ENCODE measurements around the gene ZC3H7A.
"Not testable (repeated sequence)": the region's sequence is repeated elsewhere in the genome, so short reads cannot be mapped to it uniquely, and the experiment has no call there.

ZC3H7A gene

GRCh38 chr16:11801481-11802021, 4.5 kb upstream of the ZC3H7A start:
- DNase-seq (ENCODE audit: low read depth in 2 of 2) = no peak

GRCh38 chr16:11800382-11800718, 3.3 kb upstream of the ZC3H7A start:
- no peak for DNase-seq (ENCODE audit: low read depth in 2 of 2)

- no peak for DNase-seq (ENCODE audit: low read depth in 2 of 2)
Measured at GRCh38 chr16:11799509-11800381, 2.7 kb upstream of the ZC3H7A start.

DNA sequence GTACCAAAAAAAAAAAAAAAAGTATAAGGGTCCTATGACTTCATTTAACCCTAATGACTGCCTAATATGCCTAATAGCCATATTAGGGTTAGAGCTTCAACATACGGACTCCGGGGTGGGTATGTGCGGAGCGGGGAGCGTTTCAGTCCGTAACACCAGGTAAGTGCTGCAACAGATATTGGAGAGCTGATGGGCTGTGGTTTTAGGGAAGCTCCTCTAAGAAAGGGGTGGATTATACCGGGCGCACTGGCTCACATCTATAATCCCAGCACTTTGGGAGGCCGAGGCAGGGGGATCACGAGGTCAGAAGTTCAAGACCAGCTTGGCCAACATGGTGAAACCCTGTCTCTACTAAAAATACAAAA, 1.9 kb upstream of the ZC3H7A start:
- DNase-seq (ENCODE audit: low read depth in 2 of 2) = no peak

DNA sequence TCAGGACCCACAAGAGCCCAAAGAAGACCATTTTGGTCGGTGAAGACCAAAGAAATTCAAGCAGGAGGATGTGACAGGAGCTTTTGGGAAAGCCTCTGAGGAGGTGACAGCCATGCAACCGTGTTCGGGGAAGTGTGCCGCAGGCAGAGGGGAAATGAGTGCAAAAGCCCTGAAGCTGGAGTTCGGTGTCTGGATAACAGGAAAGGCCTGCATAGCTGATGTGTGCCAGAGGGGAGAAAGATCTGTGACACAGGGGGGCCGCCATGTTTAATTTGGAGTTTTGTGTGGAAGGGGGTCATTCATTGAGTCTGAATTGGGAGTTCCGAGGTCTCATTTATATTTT, 870 bp upstream of the ZC3H7A start:
- DNase-seq (ENCODE audit: low read depth in 2 of 2) = no peak

- no peak for DNase-seq (ENCODE audit: low read depth in 2 of 2)
Measured at GRCh38 chr16:11796227-11797165, 562 bp downstream of the ZC3H7A start.

DNA sequence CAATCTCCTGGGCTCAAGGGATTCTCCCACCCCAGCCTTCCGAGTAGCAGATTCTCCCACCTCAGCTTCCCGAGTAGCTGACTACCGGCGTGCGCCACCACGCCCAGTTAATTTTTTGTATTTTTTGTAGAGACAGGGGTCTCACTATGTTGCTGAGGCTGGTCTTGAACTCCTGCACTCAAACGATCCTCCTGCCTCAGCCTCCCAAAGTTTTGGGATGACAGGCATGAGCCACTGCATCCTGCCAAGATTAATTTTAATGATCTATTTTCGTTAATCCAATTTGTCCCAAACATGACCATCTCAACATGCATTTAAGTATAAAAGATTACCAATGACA, 1.2 kb downstream of the ZC3H7A start:
- DNase-seq (ENCODE audit: low read depth in 2 of 2) = no peak

DNA sequence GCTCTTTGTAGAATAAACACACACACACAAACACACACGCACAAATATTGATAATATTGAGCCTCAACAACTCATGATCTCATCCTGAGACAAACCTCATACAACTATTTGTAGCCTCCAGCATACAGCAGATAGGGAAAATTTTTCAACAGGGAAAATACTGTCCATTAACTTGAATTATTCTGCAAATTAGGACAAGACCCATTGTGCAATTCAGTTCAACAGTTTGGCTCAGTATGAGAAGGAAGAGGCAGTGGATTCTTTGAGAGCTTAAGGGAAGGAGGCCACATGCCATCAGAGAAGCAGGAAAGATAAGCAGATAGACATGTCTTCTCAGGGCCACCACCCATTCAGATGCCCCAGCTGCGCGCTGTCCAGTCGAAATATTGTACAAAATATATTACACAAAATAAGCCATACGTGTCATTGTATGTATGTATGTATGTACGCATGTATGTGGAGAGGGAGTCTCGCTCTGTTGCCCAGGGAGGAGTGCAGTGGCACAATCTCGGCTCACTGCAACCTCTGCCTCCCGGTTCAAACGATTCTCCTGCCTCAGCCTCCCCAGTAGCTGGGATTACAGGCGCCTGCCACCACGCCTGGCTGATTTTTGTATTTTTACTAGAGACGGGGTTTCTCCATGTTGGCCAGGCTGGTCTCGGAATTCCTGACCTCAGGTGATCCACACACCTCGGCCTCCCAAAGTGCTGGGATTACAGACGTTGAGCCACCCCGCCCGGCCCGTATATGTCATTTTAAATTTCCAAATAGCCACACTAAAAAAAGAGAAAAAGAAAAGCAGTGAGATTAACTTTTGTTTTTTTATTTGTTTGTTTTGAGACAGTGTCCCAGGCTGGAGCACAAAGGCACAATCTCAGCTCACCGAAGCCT, 1.8 kb downstream of the ZC3H7A start:
- DNase-seq (ENCODE audit: low read depth in 2 of 2) = no peak

GRCh38 chr16:11794447-11794846, 2.6 kb downstream of the ZC3H7A start:
- DNase-seq (ENCODE audit: low read depth in 2 of 2) = no peak

GRCh38 chr16:11793840-11794239, 3.2 kb downstream of the ZC3H7A start:
- no peak for DNase-seq (ENCODE audit: low read depth in 2 of 2)

DNA sequence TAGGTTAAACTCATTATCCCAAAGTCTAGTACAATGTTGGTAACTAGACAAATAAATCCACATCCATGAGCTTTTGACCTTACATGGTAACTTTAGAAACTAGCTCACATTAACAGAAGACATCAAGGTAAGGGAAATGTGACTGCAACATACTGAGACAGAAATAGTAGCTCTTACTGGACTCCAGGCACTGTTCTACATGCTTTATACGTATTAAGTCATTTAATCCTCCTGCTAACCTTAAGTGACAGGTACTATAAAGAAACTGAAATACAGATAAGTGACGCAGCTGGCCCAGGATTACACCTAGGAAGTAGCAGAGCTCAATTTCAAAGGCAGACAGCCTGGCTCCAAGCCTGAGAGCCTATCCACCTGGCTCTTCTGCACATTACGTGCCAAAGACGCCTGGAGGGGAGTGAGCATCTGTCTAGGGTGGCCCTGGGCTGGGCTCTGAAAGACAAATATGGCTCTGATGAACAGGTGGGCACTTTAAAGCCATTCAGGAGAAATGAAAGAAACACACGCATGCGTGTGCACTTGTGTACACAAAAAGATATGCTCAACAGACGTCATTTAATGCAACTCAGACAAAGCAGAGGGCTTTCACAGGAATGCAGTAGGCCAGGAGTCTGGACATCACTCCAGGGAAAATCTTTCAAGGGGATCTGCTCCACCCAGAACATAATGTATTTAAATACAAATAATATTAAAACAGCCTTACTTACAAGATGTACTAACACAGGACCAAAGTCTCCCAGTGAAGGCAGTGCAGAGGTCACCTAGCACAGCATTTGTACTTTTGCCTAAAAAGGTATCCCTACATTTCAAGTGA, 4.4 kb downstream of the ZC3H7A start:
- no peak for DNase-seq (ENCODE audit: low read depth in 2 of 2)

DNA sequence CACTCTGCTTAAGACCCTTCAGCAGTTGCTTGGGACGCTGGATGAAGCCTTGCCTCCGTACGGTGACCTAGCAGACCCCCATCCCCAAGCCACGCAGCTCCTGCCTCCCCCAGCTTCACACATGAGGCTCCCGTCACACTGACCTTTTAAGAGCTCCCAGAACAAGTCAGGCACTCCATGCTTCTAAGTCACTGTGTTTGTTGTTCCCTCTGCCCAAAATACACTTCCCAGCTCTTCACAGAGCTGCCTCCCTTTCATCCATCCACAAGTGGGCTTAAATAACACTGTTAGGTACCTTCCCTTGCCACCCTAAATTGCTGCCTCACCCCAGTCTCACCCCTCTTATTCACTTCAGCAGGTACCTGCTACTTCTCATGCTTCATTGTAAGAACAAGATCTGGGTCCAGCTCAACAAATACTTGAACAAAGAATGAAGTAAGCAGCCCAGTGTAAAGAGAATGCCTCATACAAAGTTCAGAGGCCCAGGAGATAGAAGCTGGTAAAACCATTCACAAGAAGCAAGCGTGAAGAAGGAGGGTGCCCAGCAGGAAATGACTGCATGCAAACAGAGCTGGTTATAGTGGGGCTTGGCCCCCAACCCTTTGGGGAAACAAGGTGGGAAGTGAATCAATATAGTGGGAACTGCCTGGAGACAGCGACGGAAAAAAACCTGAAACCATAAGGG, 5.8 kb downstream of the ZC3H7A start:
- DNase-seq (ENCODE audit: low read depth in 2 of 2) = no peak

- no peak for DNase-seq (ENCODE audit: low read depth in 2 of 2)
Measured at GRCh38 chr16:11788914-11789313, 8.1 kb downstream of the ZC3H7A start.

GRCh38 chr16:11784980-11785599, 12.0 kb downstream of the ZC3H7A start:
- DNase-seq (ENCODE audit: low read depth in 2 of 2) = not testable (repeated sequence)

DNA sequence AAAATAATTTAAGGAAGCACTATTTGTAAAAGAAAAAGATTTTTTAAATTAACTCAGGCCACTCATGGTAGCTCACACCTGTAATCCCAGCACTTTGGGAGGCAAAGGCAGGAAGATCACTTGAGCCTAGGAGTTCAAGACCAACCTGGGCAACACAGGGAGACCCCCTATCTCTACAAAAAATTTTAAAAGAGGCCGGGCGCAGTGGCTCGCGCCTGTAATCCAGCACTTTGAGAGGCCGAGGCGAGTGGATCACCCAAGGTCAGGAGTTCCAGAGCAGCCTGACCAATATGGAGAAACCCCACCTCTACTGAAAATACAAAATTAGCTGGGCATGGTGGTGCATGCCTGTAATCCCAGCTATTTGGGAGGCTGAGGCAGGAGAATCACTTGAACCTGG, 12.7 kb downstream of the ZC3H7A start:
- DNase-seq (ENCODE audit: low read depth in 2 of 2) = not testable (repeated sequence)

DNA sequence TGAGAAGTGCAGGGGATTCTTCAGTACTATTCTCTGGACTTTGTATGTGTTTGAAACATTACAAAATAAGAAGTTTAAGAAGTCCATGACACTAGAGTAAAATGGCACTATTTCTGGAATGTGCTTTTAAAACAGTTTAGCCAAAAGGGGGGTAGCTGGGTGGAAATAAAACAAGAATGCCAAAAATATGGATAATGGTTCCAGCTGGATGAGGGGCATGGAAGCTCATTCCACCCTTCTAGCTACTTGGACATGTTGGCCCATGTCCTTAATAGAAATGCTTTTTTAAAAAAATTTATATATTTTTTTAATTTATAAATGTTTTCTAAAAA, 13.1 kb downstream of the ZC3H7A start:
- no peak for DNase-seq (ENCODE audit: low read depth in 2 of 2)

GRCh38 chr16:11783319-11784037, 13.6 kb downstream of the ZC3H7A start:
- peak in 1 of 2 donors; percentile 31 for DNase-seq (ENCODE audit: low read depth in 2 of 2)

DNA sequence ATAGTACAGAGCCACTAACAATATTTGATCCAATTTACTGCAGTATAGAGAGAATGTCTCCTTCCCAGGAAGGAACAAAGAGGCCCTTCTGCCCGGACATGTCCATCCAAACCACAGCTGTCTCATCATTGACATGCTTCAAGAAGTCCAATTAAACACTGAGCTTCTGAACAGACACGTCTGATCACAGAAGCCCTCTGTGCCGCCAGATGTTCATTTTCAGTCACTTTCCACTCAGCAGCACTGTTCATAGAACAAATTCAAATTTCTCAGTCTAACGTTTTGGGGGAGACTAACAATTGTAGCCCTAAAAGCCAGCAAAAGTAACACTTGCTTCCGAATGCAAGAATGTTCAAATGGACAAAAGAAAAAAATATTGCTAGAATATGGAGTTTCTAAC, 15.3 kb downstream of the ZC3H7A start:
- no peak for DNase-seq (ENCODE audit: low read depth in 2 of 2)

DNA sequence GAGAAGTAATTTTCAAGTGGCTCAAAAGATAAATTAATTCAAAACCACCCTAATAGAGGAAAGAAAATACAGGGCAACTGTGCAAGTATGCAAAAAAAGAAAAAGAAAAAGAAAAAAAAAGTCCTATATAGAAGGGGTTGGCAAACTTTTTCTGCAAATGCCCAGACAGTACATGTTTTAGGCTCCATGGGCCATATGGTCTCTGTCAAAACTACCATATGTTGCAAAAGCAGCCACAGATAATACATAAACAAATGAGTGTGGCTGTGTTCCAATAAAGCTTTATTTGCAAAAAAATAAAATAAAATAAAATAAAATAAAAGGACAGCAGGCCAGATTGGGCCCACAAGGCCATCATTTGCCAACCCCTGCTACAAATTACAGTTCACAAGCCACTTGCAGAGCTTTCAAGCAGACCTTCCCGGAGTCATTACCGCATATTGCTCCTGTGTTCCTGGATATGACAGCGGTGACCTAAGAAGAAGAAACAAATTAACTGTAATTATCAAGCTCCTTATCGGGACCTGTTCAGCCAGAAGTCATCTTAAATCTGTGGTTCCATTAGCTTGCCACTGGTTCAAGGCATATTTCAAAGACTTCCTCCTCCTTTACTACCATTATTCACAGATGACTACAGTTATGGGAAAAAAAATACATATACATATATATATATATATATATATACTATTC, 15.9 kb downstream of the ZC3H7A start:
- DNase-seq (ENCODE audit: low read depth in 2 of 2) = no peak

All from stimulated activated CD4-positive, alpha-beta T cell treated with anti-CD3 and anti-CD28 coated beads, Interleukin-1b, Interleukin-23, amount 100 ng/mL, for 4 hours (primary cell).